T-helper 2 cell treated with Interferon-gamma antibody and Interleukin-4, amounts not matched to agents 100 ng/mL and 5 ng/mL, for 36 hours (primary cell): ENCODE data around the gene C11orf24. TPM values are rescaled to one million over a fixed set of nuclear protein-coding genes. Genes with fewer than 3 reads are reported as not detected.
"Not testable (repeated sequence)": the region's sequence is repeated elsewhere in the genome, so short reads cannot be mapped to it uniquely, and the experiment has no call there.

Experiments
- intact Hi-C: fragments of 100-400 bp; cut with micrococcal nuclease; formaldehyde crosslinking; loops from one replicate; pipeline ENCODE4 v1.15.1; 2023
- total RNA-seq: library from RNA; stranded (reverse); gene quantifications from 2 replicates; pipeline ENCODE4 v1.2.3, GENCODE V29; 2022

Gene C11orf24
- total RNA-seq, 1 donor from 2014 or later: 25.7 TPM

GRCh38 chr11:68257477-68258362 lies 14.1 kb downstream of the C11orf24 start:
- intact Hi-C loops: loop anchor here (1.0 to 2.0 kb wide), 3 partner anchors 40 to 190 kb away; no protein-coding TSS in a partner anchor

- intact Hi-C loops: loop anchor here (2.0 kb wide), 1 partner anchor 126 kb away; no protein-coding TSS in a partner anchor
Observed at GRCh38 chr11:68256331-68256741, 15.4 kb downstream of the C11orf24 start.

GRCh38 chr11:68255526-68255925 lies 16.2 kb downstream of the C11orf24 start:
- intact Hi-C loops: no loop called here

- intact Hi-C loops: no loop called here
Observed at GRCh38 chr11:68254421-68254820, 17.4 kb downstream of the C11orf24 start.

GRCh38 chr11:68251765-68252164 lies 20.0 kb downstream of the C11orf24 start:
- intact Hi-C loops: no loop called here

- intact Hi-C loops: not testable (repeated sequence)
Observed at GRCh38 chr11:68244912-68245311, 26.9 kb downstream of the C11orf24 start.

GRCh38 chr11:68243847-68244246 lies 27.9 kb downstream of the C11orf24 start:
- intact Hi-C loops: not testable (repeated sequence)

GRCh38 chr11:68242616-68243015 lies 29.2 kb downstream of the C11orf24 start:
- intact Hi-C loops: no loop called here

GRCh38 chr11:68231621-68232020 lies 40.2 kb downstream of the C11orf24 start:
- intact Hi-C loops: no loop called here

- intact Hi-C loops: no loop called here
Observed at GRCh38 chr11:68229601-68230000, 42.2 kb downstream of the C11orf24 start.

GRCh38 chr11:68226421-68226820 lies 45.4 kb downstream of the C11orf24 start:
- intact Hi-C loops: no loop called here

GRCh38 chr11:68224606-68225005 lies 47.2 kb downstream of the C11orf24 start:
- intact Hi-C loops: no loop called here

GRCh38 chr11:68223275-68223674 lies 48.5 kb downstream of the C11orf24 start:
- intact Hi-C loops: no loop called here

GRCh38 chr11:68221406-68221805 lies 50.4 kb downstream of the C11orf24 start:
- intact Hi-C loops: no loop called here

- intact Hi-C loops: loop anchor here (10.0 kb wide), 2 partner anchors 58 to 182 kb away; partner anchors contain the start of genes C11orf24, NDUFS8 and TCIRG1
Observed at GRCh38 chr11:68216171-68216938, 55.4 kb downstream of the C11orf24 start.

GRCh38 chr11:68215524-68216170 lies 56.1 kb downstream of the C11orf24 start:
- intact Hi-C loops: loop anchor here (10.0 kb wide), 2 partner anchors 59 to 181 kb away; partner anchors contain the start of genes C11orf24, NDUFS8 and TCIRG1

GRCh38 chr11:68215087-68215445 lies 56.7 kb downstream of the C11orf24 start:
- intact Hi-C loops: loop anchor here (10.0 kb wide), 2 partner anchors 60 to 180 kb away; partner anchors contain the start of genes C11orf24, NDUFS8 and TCIRG1

- intact Hi-C loops: loop anchor here (5.0 to 10.0 kb wide), 3 partner anchors 60 to 180 kb away; partner anchors contain the start of genes C11orf24, CHKA, NDUFS8 and TCIRG1
Observed at GRCh38 chr11:68214173-68215086, 57.3 kb downstream of the C11orf24 start.

GRCh38 chr11:68213555-68214172 lies 58.1 kb downstream of the C11orf24 start:
- intact Hi-C loops: loop anchor here (5.0 to 10.0 kb wide), 3 partner anchors 61 to 179 kb away; partner anchors contain the start of genes C11orf24, CHKA, NDUFS8 and TCIRG1
